A549 (cell line): Measurements from ENCODE around the gene RGL1.

Experiments
- CTCF ChIP-seq: fragments of >200 bp; sonication (Bioruptor Twin); formaldehyde crosslinking; IDR thresholded peaks from 3 replicates; pipeline ENCODE4 v1.5.1; 2016
- MYC ChIP-seq: IDR thresholded peaks from 2 replicates; pipeline ENCODE4 v1.6.1; 2012; ENCODE audit warnings: mild to moderate bottlenecking, inconsistent platforms, low read length, improper control_type of control experiment, borderline replicate concordance
- ZFP36 ChIP-seq: fragments of 450-650 bp; IDR thresholded peaks from 2 replicates; pipeline ENCODE4 v1.6.1; 2014; ENCODE audit warnings: borderline replicate concordance; ENCODE audit not compliant: partially characterized antibody
- ZNF302 ChIP-seq: fragments of 250-450 bp; sonication (Bioruptor Pico); IDR thresholded peaks from 2 replicates; pipeline ENCODE4 v1.9.0; 2021; ENCODE audit warnings: inconsistent platforms, mild to moderate bottlenecking, moderate library complexity

GRCh38 chr1:183814121-183814681, 9.3 kb downstream of the RGL1 start:
- no peak for TF ChIP-seq CTCF
- no peak for TF ChIP-seq ZNF302 (CRISPR knock-in tag)
- no peak for TF ChIP-seq ZFP36
- TF ChIP-seq MYC = no peak
